WTC11 (cell line): Measurements from ENCODE around the gene MXRA8. TPM values are rescaled to one million over a fixed set of nuclear protein-coding genes. Genes with fewer than 3 reads are reported as not detected.

Experiments used
- ATAC-seq: fragments of 200-7000 bp; cut with Tn5 transposase; 2 replicates; pipeline ENCODE4 v1.10.0; 2021; ENCODE audit warnings: mild to moderate bottlenecking, moderate library complexity
- CTCF ChIA-PET: fragments of 300-600 bp; sonication (Branson Sonifier 250); formaldehyde crosslinking; loops from one replicate; lab custom pipeline; 2021; ENCODE audit warnings: antibody characterized with exemption; lab: Charles Lee
- POLR2A ChIA-PET: fragments of 350-600 bp; sonication (Branson Sonifier 250); formaldehyde crosslinking; loops from one replicate; lab custom pipeline; 2021; ENCODE audit warnings: antibody characterized with exemption; lab: Charles Lee
- DNase-seq: peaks from one replicate; pipeline ENCODE4 v3.0.0; 2021; ENCODE audit warnings: low spot score
- H3K27ac Mint-ChIP-seq: 2 replicates; pipeline ENCODE4 v1.8.0; 2021; ENCODE audit warnings: mixed read lengths
- H3K27me3 Mint-ChIP-seq: 2 replicates; pipeline ENCODE4 v1.8.0; 2021; ENCODE audit warnings: low read depth, mild to moderate bottlenecking, moderate library complexity, mixed read lengths
- H3K36me3 Mint-ChIP-seq: 2 replicates; pipeline ENCODE4 v1.8.0; 2021; ENCODE audit warnings: mixed read lengths
- H3K4me1 Mint-ChIP-seq: 2 replicates; pipeline ENCODE4 v1.8.0; 2022; ENCODE audit warnings: mixed read lengths
- H3K4me3 Mint-ChIP-seq: 2 replicates; pipeline ENCODE4 v1.8.0; 2021; ENCODE audit warnings: mild to moderate bottlenecking, moderate library complexity, mixed read lengths
- H3K9me3 Mint-ChIP-seq: 2 replicates; pipeline ENCODE4 v1.8.0; 2021; ENCODE audit warnings: mixed read lengths
- ARID4B ChIP-seq: sonication (generic); formaldehyde crosslinking; IDR thresholded peaks from 2 replicates; pipeline ENCODE4 v1.8.0; 2023; ENCODE audit warnings: missing genetic modification reagents, mild to moderate bottlenecking, borderline replicate concordance
- ATF3 ChIP-seq: sonication (generic); formaldehyde crosslinking; conservative IDR thresholded peaks from 2 replicates; pipeline ENCODE4 v1.8.1; 2022; ENCODE audit warnings: mild to moderate bottlenecking, missing genetic modification reagents
- E2F5 ChIP-seq: sonication (generic); formaldehyde crosslinking; IDR thresholded peaks from 2 replicates; pipeline ENCODE4 v1.8.1; 2022; ENCODE audit warnings: mild to moderate bottlenecking, moderate library complexity, missing genetic modification reagents
- HMGXB4 ChIP-seq: sonication (generic); formaldehyde crosslinking; IDR thresholded peaks from 2 replicates; pipeline ENCODE4 v1.8.1; 2023; ENCODE audit warnings: mild to moderate bottlenecking, moderate library complexity, missing genetic modification reagents
- MXD4 ChIP-seq: fragments of 250-450 bp; sonication (Bioruptor Pico); IDR thresholded peaks from 2 replicates; pipeline ENCODE4 v1.8.0; 2021; ENCODE audit warnings: mild to moderate bottlenecking, moderate library complexity, borderline replicate concordance
- NFATC4 ChIP-seq: fragments of 250-450 bp; sonication (Bioruptor Pico); IDR thresholded peaks from 2 replicates; pipeline ENCODE4 v1.9.0; 2021; ENCODE audit warnings: mild to moderate bottlenecking
- RORB ChIP-seq: fragments of 250-450 bp; sonication (Bioruptor Pico); IDR thresholded peaks from 2 replicates; pipeline ENCODE4 v1.9.0; 2021; ENCODE audit warnings: mild to moderate bottlenecking
- TEAD4 ChIP-seq: sonication (generic); formaldehyde crosslinking; IDR thresholded peaks from 2 replicates; pipeline ENCODE4 v1.8.0; 2022; ENCODE audit warnings: mild to moderate bottlenecking, missing genetic modification reagents
- TP53 ChIP-seq: sonication (generic); formaldehyde crosslinking; IDR thresholded peaks from 2 replicates; pipeline ENCODE4 v1.8.1; 2023; ENCODE audit warnings: mild to moderate bottlenecking, missing genetic modification reagents
- ZBTB21 ChIP-seq: sonication (generic); formaldehyde crosslinking; IDR thresholded peaks from 2 replicates; pipeline ENCODE4 v1.8.1; 2023; ENCODE audit warnings: mild to moderate bottlenecking, missing genetic modification reagents, borderline replicate concordance
- ZNF671 ChIP-seq: fragments of 250-450 bp; sonication (Bioruptor Pico); IDR thresholded peaks from 2 replicates; pipeline ENCODE4 v1.8.0; 2021; ENCODE audit warnings: mild to moderate bottlenecking
- total RNA-seq: library from RNA; stranded (reverse); gene quantifications from 3 replicates; pipeline ENCODE4 v1.2.3, GENCODE V29; 2021
- TF ChIP-seq, protein P1 (sequence below): sonication (generic); formaldehyde crosslinking; conservative IDR thresholded peaks from 2 replicates; pipeline ENCODE4 v1.8.1; 2023; ENCODE audit warnings: mild to moderate bottlenecking, low read depth, missing genetic modification reagents, moderate library complexity
- TF ChIP-seq, protein P2 (sequence below): fragments of 250-450 bp; sonication (Bioruptor Pico); IDR thresholded peaks from 2 replicates; pipeline ENCODE4 v1.9.0; 2021; ENCODE audit warnings: moderate library complexity, mild to moderate bottlenecking, inconsistent platforms, borderline replicate concordance
- TF ChIP-seq, protein P3 (sequence below): sonication (generic); formaldehyde crosslinking; IDR thresholded peaks from 2 replicates; pipeline ENCODE4 v1.8.0; 2022; ENCODE audit warnings: mild to moderate bottlenecking, missing genetic modification reagents
- TF ChIP-seq, protein P4 (sequence below): sonication (generic); formaldehyde crosslinking; IDR thresholded peaks from 2 replicates; pipeline ENCODE4 v1.8.1; 2023; ENCODE audit warnings: mild to moderate bottlenecking, missing genetic modification reagents

Gene MXRA8
- total RNA-seq, 1 experiment from 2014 or later = 6.7 TPM

- TF ChIP-seq, protein P1, sequence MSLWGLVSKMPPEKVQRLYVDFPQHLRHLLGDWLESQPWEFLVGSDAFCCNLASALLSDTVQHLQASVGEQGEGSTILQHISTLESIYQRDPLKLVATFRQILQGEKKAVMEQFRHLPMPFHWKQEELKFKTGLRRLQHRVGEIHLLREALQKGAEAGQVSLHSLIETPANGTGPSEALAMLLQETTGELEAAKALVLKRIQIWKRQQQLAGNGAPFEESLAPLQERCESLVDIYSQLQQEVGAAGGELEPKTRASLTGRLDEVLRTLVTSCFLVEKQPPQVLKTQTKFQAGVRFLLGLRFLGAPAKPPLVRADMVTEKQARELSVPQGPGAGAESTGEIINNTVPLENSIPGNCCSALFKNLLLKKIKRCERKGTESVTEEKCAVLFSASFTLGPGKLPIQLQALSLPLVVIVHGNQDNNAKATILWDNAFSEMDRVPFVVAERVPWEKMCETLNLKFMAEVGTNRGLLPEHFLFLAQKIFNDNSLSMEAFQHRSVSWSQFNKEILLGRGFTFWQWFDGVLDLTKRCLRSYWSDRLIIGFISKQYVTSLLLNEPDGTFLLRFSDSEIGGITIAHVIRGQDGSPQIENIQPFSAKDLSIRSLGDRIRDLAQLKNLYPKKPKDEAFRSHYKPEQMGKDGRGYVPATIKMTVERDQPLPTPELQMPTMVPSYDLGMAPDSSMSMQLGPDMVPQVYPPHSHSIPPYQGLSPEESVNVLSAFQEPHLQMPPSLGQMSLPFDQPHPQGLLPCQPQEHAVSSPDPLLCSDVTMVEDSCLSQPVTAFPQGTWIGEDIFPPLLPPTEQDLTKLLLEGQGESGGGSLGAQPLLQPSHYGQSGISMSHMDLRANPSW = no peak
- TF ChIP-seq, all 79 proteins: peak for 0
Observed at GRCh38 chr1:1328254-1328653, 30.1 kb downstream of the MXRA8 start (continued).

DNA sequence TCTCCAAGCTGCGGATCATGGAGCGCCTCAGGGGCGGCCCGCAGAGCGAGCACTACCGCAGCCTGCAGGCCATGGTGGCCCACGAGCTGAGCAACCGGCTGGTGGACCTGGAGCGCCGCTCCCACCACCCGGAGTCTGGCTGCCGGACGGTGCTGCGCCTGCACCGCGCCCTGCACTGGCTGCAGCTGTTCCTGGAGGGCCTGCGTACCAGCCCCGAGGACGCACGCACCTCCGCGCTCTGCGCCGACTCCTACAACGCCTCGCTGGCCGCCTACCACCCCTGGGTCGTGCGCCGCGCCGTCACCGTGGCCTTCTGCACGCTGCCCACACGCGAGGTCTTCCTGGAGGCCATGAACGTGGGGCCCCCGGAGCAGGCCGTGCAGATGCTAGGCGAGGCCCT, 31.1 kb downstream of the MXRA8 start:
- no peaks in the 10 kb centered on the region for H3K36me3 Mint-ChIP-seq
- TF ChIP-seq E2F5 (CRISPR knock-in tag) (no peak), NFATC4 (CRISPR knock-in tag) (no peak), MXD4 (CRISPR knock-in tag) (no peak), TEAD4 (CRISPR knock-in tag) (no peak), RORB (no peak), ZNF671 (CRISPR knock-in tag) (no peak), HMGXB4 (CRISPR knock-in tag) (no peak), TP53 (no peak), ZBTB21 (no peak), ATF3 (CRISPR knock-in tag) (no peak; the same call in 1 of the 2 replicates)
- TF ChIP-seq, protein P1 = no peak
- TF ChIP-seq, protein P2, sequence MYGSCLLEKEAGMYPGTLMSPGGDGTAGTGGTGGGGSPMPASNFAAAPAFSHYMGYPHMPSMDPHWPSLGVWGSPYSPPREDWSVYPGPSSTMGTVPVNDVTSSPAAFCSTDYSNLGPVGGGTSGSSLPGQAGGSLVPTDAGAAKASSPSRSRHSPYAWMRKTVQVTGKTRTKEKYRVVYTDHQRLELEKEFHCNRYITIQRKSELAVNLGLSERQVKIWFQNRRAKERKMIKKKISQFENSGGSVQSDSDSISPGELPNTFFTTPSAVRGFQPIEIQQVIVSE (CRISPR knock-in tag) = no peak
- TF ChIP-seq, protein P3, sequence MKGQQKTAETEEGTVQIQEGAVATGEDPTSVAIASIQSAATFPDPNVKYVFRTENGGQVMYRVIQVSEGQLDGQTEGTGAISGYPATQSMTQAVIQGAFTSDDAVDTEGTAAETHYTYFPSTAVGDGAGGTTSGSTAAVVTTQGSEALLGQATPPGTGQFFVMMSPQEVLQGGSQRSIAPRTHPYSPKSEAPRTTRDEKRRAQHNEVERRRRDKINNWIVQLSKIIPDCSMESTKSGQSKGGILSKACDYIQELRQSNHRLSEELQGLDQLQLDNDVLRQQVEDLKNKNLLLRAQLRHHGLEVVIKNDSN (CRISPR knock-in tag) = no peak
- H3K27ac Mint-ChIP-seq = no peak overlapping the region
- peaks cover 8% of the 10 kb centered on the region for H3K4me1 Mint-ChIP-seq
- CTCF ChIA-PET = interaction anchor here (0.6 kb wide), 1 partner anchor 59 kb away, joined by 3 read pairs; no protein-coding TSS in a partner anchor
- POLR2A ChIA-PET = no interaction called here
- no peak overlapping the region for H3K4me3 Mint-ChIP-seq
- no peaks in the 10 kb centered on the region for H3K27me3 Mint-ChIP-seq
- H3K9me3 Mint-ChIP-seq = peaks cover 4% of the 10 kb centered on the region
- ATAC-seq (no peak), DNase-seq (no peak)

DNA sequence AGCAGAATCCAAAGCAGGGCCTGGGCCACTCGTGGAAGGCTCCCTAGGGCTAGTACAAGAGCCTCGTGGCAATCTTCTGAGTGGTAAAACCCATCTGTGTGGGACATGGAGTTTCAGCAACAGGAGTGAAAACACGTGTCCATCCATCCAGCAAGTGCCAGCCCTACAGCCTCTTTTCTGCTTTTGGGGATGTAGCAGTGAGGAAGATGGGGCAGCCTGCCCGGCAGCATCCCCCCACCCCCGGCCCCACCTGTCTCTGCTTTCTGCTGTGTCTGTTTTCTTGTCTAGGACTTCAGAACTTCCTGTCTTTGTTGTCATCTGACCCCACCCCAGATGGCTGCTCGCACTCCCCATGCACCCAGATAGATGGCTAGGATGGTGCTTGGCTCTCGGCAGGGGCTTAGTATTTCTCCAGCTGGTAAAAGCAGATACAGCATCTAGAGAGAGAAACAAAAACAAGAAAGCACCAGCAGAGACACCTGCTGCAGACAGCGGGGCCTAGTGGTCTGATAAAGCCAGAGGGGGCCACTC, 32.2 kb downstream of the MXRA8 start:
- POLR2A ChIA-PET = no interaction called here
- Mint-ChIP-seq H3K4me1 (peaks cover 11% of the 10 kb centered on the region), H3K27ac (no peak overlapping the region), H3K36me3 (no peaks in the 10 kb centered on the region), H3K27me3 (no peaks in the 10 kb centered on the region), H3K4me3 (peak overlapping the region; percentile 63), H3K9me3 (peaks cover 4% of the 10 kb centered on the region)
- DNase-seq (no peak), ATAC-seq (no peak)
- CTCF ChIA-PET = interaction anchor here (0.6 kb wide), 1 partner anchor 36 kb away, joined by 5 read pairs; no protein-coding TSS in a partner anchor
- TF ChIP-seq, protein P4, sequence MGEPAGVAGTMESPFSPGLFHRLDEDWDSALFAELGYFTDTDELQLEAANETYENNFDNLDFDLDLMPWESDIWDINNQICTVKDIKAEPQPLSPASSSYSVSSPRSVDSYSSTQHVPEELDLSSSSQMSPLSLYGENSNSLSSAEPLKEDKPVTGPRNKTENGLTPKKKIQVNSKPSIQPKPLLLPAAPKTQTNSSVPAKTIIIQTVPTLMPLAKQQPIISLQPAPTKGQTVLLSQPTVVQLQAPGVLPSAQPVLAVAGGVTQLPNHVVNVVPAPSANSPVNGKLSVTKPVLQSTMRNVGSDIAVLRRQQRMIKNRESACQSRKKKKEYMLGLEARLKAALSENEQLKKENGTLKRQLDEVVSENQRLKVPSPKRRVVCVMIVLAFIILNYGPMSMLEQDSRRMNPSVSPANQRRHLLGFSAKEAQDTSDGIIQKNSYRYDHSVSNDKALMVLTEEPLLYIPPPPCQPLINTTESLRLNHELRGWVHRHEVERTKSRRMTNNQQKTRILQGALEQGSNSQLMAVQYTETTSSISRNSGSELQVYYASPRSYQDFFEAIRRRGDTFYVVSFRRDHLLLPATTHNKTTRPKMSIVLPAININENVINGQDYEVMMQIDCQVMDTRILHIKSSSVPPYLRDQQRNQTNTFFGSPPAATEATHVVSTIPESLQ (CRISPR knock-in tag) = no peak
- no peak for TF ChIP-seq ARID4B (CRISPR knock-in tag)
